ENCODE measurements around the gene TNFSF15.

TNFSF15 gene
- 0 to 0.07 reads per million in 2 donors for total RNA-seq

GRCh38 chr9:114805670-114806525 lies at the start of gene TNFSF15:
TSS of gene TNFSF15 (minus strand) at chr9:114806039. CDS start at chr9:114806012, 27 bp downstream.
- DNase-seq = no peak

- DNase-seq = no peak
These were observed 49.6 kb upstream of the TNFSF15 start for GRCh38 chr9:114855488-114855887.

GRCh38 chr9:114854736-114855355 lies 49.0 kb upstream of the TNFSF15 start:
- DNase-seq = no peak

DNA sequence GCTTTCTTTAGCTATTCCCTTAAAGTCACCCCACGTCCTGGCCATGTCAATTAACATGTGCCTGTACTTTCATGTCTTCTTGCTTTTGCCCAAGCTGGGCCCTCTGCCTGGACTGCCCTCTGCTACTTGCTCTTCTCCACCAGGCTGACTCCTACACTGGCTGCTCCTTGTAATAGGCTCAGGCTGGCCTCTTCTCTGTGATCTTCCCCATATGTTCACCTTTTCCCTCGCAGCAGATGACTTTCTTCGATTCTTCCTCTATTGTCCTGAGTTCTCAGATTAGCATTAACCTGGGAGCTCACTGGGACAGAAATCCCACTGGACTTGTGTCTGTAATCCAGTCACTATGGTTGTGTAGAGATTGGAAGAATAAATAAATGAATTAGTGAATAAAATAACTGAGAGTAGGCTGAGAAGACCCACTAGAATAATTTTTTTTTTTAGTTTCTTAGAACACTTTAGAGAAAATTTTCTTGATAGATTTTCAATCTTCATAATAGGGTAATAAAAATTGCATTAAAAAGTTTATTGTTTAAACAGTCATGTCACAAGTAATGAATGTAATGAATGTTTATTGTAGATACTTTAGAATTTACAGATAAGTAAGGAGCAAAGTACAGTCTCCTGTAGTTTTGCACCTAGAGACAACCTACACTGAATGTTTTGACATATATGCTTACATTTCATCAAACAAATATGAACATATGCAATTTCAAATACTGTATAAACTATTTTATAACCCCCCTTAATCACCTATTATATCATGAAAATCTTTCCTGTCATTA lies 47.4 kb upstream of the TNFSF15 start:
- no peak for DNase-seq

DNA sequence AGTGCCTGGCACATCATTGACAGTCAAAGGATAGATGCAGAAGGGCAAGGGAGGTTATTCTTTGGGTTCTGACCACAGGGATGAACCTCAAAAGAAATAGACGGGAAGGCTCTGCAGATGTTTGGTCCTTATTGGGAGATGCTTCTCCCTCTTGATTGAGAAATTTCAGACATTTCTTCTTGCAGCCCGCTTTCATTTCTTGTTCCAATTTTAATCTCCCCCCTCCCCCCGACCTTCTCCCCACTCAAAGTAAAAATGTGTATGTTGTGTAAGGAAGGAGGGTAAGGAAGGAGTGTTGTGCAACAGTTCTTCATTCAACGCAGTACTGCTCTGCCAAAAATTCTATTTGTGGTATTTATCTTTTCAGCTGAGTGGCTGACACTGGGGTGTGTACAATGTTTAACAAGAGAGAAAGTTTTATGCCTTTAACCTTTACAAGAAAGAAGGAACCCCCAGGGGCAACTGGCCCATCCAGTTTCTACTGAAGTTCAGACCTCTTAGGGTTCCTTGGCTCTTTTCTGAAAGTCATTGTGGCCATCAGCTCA lies 46.3 kb upstream of the TNFSF15 start:
- DNase-seq = no peak

- DNase-seq = no peak
These were observed 45.5 kb upstream of the TNFSF15 start for GRCh38 chr9:114851306-114851705.

DNA sequence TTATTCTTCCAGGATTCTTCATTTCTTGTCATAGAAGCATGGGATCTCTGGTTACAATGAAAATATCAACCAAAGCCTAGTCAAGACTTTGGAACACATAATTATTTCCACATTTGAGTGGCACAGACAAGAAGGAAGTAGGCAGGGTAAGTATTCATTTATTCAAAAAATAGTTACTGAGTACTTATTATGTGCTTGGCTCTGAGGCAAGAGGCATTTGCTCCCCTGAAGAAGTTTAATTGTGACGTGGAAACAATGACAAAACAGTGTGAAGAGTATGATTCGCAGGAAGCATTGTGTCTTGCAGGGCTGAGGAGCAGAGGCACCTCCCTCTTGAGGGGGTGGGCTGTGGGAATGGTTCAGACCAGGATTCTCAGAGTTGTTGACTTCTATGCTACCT lies 45.0 kb upstream of the TNFSF15 start:
- DNase-seq = no peak

GRCh38 chr9:114849450-114849849 lies 43.6 kb upstream of the TNFSF15 start:
- DNase-seq = no peak

DNA sequence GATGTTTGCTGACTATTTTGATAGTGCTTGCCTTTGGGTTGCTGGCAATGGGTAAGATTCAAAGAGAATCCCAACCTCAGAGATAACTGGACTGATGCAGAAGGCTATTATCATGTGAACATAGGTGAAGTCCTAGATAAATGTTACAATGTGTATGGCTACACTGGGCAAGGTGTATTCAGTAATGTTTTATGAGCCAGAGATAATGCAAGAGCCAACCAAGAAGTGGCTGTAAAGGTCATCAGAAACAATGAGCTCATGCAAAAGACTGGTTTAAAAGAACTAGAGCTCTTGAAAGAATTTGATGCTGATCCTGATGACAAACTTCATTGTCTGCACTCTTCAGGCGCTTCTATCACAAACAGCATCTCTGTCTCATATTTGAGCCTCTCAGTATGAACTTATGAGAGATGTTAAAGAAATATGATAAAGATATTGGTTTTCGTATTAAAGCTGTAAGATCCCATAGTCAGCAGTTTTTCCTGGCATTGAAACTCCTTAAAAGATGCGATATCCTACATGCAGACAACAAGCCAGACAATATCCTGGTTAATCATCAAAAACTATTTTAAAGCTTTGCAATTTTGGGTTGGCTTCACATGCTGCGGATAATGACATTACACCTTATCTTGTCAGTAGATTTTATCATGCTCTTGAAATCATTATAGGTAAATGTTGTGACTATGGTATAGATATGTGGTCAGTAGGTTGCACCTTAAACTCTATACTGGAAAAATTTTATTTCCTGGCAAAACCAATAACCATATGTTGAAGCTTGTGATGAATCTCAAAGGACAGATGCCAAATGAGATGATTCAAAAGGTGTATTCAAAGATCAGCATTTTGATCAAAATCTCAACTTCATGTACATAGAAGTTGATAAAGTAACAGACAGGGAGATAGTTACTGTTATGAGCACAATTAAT lies 41.9 kb upstream of the TNFSF15 start:
- no peak for DNase-seq

GRCh38 chr9:114845373-114845772 lies 39.5 kb upstream of the TNFSF15 start:
- no peak for DNase-seq

GRCh38 chr9:114844766-114845165 lies 38.9 kb upstream of the TNFSF15 start:
- DNase-seq = no peak

- DNase-seq = no peak
These were observed 32.1 kb upstream of the TNFSF15 start for GRCh38 chr9:114837923-114838322.

GRCh38 chr9:114836769-114837168 lies 30.9 kb upstream of the TNFSF15 start:
- DNase-seq = no peak

- no peak for DNase-seq
These were observed 28.5 kb upstream of the TNFSF15 start for GRCh38 chr9:114834386-114834785.

GRCh38 chr9:114830546-114830945 lies 24.7 kb upstream of the TNFSF15 start:
- DNase-seq = no peak

- DNase-seq = no peak
These were observed 24.0 kb upstream of the TNFSF15 start for GRCh38 chr9:114829574-114830440.

DNA sequence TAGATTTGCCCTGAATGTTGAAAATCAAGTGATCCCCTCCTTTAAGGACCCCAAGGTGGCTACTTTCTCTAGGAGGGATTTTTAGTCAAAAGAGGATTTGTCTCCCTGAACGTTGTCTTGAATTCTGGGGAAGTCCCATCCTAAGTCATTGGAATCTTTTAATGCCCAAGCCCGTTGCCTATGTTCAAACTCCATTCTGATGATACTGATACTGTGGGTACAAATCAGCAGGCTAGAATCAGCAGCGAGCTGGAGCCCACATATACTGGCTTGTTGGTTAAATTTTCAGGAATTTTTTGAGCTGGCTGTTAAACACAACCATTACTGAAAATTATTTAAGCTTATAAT lies 22.4 kb upstream of the TNFSF15 start:
- DNase-seq = no peak

- DNase-seq = no peak
These were observed 21.9 kb upstream of the TNFSF15 start for GRCh38 chr9:114827641-114828302.

GRCh38 chr9:114826431-114826830 lies 20.6 kb upstream of the TNFSF15 start:
- DNase-seq = no peak

GRCh38 chr9:114825126-114825795 lies 19.4 kb upstream of the TNFSF15 start:
- no peak for DNase-seq

Data from T-helper 9 cell (primary cell).